HEK293T (cell line): ENCODE data around the gene PPFIA3.
A peak's percentile ranks its signal among the peaks of the same experiment; 100 is the strongest.

ENCODE experiments used
- CTCF ChIA-PET: fragments of 350-600 bp; formaldehyde crosslinking; extraction: SDS; loops from one replicate; lab custom pipeline; 2021; ENCODE audit warnings: antibody characterized with exemption, inconsistent platforms; lab: Yijun Ruan, JAX
- POLR2A ChIA-PET: fragments of 350-600 bp; formaldehyde crosslinking; extraction: SDS; loops from one replicate; lab custom pipeline; 2020; ENCODE audit warnings: antibody characterized with exemption, inconsistent platforms; lab: Yijun Ruan, JAX
- DNase-seq: peaks from one replicate; pipeline ENCODE4 v3.0.0; 2012; ENCODE audit warnings: mixed read lengths; ENCODE audit errors: extremely low spot score
- ARNT ChIP-seq: fragments of 450-650 bp; IDR thresholded peaks from 2 replicates; pipeline ENCODE4 v1.6.1; 2017; ENCODE audit warnings: mild to moderate bottlenecking
- BHLHE40 ChIP-seq: fragments of 450-650 bp; IDR thresholded peaks from 2 replicates; pipeline ENCODE4 v1.6.1; 2016; ENCODE audit warnings: mild to moderate bottlenecking, moderate library complexity, borderline replicate concordance
- CTBP1 ChIP-seq: fragments of 450-650 bp; IDR thresholded peaks from 2 replicates; pipeline ENCODE4 v1.6.1; 2016; ENCODE audit warnings: borderline replicate concordance
- ELF4 ChIP-seq: fragments of 450-650 bp; IDR thresholded peaks from 2 replicates; pipeline ENCODE4 v1.6.1; 2017; ENCODE audit warnings: antibody characterized with exemption
- FOXA1 ChIP-seq: fragments of 450-650 bp; IDR thresholded peaks from 2 replicates; pipeline ENCODE4 v1.6.1; 2016; ENCODE audit warnings: mild to moderate bottlenecking
- FOXK2 ChIP-seq: fragments of 450-650 bp; IDR thresholded peaks from 2 replicates; pipeline ENCODE4 v1.6.1; 2016; ENCODE audit warnings: mild to moderate bottlenecking
- FOXM1 ChIP-seq: fragments of 450-650 bp; IDR thresholded peaks from 2 replicates; pipeline ENCODE4 v1.6.1; 2017; ENCODE audit warnings: mild to moderate bottlenecking, borderline replicate concordance
- HDGF ChIP-seq: fragments of 450-650 bp; IDR thresholded peaks from 2 replicates; pipeline ENCODE4 v1.6.1; 2017; ENCODE audit warnings: antibody characterized with exemption, borderline replicate concordance
- L3MBTL2 ChIP-seq: fragments of 450-650 bp; conservative IDR thresholded peaks from 2 replicates; pipeline ENCODE4 v1.6.1; 2016; ENCODE audit warnings: mild to moderate bottlenecking
- LEF1 ChIP-seq: fragments of 450-650 bp; IDR thresholded peaks from 2 replicates; pipeline ENCODE4 v1.6.1; 2017; ENCODE audit warnings: mild to moderate bottlenecking, borderline replicate concordance
- NFRKB ChIP-seq: fragments of 450-650 bp; IDR thresholded peaks from 2 replicates; pipeline ENCODE4 v1.6.1; 2016; ENCODE audit warnings: mild to moderate bottlenecking, moderate library complexity
- SP1 ChIP-seq: fragments of 450-650 bp; IDR thresholded peaks from 2 replicates; pipeline ENCODE4 v1.6.1; 2017
- SUZ12 ChIP-seq: fragments of 450-650 bp; IDR thresholded peaks from 2 replicates; pipeline ENCODE4 v1.6.1; 2016; ENCODE audit warnings: mild to moderate bottlenecking
- TARDBP ChIP-seq: fragments of 450-650 bp; IDR thresholded peaks from 2 replicates; pipeline ENCODE4 v1.6.1; 2016
- ZNF384 ChIP-seq: fragments of 450-650 bp; IDR thresholded peaks from 2 replicates; pipeline ENCODE4 v1.6.1; 2016
- TF ChIP-seq, protein P1 (sequence below): fragments of 450-650 bp; IDR thresholded peaks from 2 replicates; pipeline ENCODE4 v1.6.1; 2016

PPFIA3 gene

DNA sequence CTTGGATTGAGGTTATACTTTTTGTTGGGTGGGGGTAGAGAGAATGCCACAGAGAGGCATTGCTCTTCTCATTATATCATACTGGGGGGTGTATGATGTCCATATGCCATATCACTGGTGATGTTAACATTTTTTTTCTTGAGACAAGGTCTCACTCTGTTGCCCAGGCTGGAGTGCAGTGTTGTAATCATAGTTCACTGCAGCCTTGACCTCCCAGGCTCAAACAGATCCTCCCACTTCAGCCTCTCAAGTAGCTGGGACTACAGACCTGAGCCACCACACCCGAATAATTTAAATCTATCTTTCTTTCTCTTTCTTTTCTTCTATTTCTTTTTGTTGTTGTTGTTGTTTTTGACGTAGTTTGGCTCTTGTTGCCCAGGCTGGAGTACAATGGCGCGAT is 39.0 kb upstream of the PPFIA3 start:
- ChIA-PET CTCF (no interaction called here), POLR2A (no interaction called here)
- no peak for TF ChIP-seq FOXM1
- no peak for TF ChIP-seq ELF4
- TF ChIP-seq L3MBTL2 = no peak
- no peak for TF ChIP-seq FOXK2
- no peak for TF ChIP-seq TARDBP
- TF ChIP-seq ARNT = no peak
- no peak for TF ChIP-seq BHLHE40
- TF ChIP-seq LEF1 = no peak
- no peak for TF ChIP-seq SP1
- TF ChIP-seq FOXA1 = no peak
- no peak for TF ChIP-seq HDGF
- TF ChIP-seq SUZ12 = no peak
- no peak for TF ChIP-seq CTBP1
- TF ChIP-seq, protein P1, sequence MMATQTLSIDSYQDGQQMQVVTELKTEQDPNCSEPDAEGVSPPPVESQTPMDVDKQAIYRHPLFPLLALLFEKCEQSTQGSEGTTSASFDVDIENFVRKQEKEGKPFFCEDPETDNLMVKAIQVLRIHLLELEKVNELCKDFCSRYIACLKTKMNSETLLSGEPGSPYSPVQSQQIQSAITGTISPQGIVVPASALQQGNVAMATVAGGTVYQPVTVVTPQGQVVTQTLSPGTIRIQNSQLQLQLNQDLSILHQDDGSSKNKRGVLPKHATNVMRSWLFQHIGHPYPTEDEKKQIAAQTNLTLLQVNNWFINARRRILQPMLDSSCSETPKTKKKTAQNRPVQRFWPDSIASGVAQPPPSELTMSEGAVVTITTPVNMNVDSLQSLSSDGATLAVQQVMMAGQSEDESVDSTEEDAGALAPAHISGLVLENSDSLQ = no peak
- DNase-seq = no peak

DNA sequence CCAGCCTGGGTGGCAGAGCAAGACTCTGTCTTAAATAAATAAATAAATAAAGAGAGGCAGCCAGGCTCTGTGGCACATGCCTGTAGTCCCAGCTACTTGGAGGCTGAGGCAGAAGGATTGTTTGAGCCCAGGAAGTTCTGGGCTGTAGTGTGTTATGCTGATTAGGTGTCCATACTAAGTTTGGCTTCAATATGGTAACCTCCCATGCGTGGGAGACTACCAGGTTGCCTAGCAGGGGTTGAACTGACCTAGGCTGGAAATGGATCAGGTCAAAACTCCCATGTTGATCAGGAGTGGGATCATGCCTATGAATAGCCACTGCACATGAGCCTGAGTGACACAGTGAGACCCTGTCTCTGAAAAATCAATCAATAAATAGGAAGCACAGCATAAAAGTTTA is 38.1 kb upstream of the PPFIA3 start:
- ChIA-PET POLR2A (no interaction called here), CTCF (no interaction called here)
- no peak for TF ChIP-seq HDGF
- no peak for TF ChIP-seq FOXA1
- TF ChIP-seq ZNF384 = no peak
- TF ChIP-seq NFRKB = no peak
- no peak for DNase-seq

DNA sequence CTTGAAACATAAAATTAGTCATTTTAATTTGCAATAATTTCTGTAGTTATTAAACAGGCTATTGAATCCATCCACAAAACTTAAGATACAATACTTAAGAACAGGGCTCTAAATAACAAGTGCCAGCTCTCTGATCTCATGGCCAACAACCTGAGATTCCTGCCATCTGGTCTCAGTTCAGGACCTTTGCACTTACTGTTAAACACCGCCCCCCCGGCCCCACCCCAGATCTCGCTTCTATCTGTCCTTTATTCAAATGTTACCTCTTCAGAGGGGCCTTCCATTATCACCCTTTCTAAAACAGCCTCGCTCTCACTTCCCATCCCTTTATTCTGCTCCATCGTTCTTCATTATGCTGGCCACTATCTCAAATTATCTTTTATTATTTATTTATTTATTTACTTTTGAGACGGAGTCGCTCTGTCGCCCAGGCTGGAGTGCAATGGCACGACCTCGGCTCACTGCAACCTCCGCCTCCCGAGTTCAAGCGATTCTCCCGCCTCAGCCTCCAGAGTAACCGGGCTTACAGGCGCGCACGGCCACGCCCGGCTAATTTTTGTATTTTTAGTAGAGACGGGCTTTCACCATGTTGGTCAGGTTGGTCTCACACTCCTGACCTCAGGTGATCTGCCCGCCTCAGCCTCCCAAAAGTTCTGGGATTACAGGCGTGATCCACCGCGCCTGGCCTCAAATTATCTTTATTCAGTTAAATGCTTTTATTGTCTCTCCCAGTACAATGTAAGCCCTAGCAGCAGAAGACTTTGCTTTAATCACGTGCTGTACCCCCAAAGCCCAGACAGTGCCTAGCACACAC is 34.9 kb upstream of the PPFIA3 start:
- DNase-seq = no peak
- ChIA-PET POLR2A (no interaction called here), CTCF (no interaction called here)
- TF ChIP-seq SUZ12 = no peak
- no peak for TF ChIP-seq NFRKB
- TF ChIP-seq CTBP1 = no peak; the same call in 1 of the 2 replicates
- no peak for TF ChIP-seq FOXK2
- TF ChIP-seq ZNF384 = no peak
- no peak for TF ChIP-seq TARDBP
- no peak for TF ChIP-seq ELF4
- TF ChIP-seq FOXM1 = no peak
- no peak for TF ChIP-seq ARNT
- no peak for TF ChIP-seq HDGF
- TF ChIP-seq LEF1 = no peak
- TF ChIP-seq, protein P1 = no peak
- TF ChIP-seq BHLHE40 = no peak
- TF ChIP-seq SP1 = no peak

DNA sequence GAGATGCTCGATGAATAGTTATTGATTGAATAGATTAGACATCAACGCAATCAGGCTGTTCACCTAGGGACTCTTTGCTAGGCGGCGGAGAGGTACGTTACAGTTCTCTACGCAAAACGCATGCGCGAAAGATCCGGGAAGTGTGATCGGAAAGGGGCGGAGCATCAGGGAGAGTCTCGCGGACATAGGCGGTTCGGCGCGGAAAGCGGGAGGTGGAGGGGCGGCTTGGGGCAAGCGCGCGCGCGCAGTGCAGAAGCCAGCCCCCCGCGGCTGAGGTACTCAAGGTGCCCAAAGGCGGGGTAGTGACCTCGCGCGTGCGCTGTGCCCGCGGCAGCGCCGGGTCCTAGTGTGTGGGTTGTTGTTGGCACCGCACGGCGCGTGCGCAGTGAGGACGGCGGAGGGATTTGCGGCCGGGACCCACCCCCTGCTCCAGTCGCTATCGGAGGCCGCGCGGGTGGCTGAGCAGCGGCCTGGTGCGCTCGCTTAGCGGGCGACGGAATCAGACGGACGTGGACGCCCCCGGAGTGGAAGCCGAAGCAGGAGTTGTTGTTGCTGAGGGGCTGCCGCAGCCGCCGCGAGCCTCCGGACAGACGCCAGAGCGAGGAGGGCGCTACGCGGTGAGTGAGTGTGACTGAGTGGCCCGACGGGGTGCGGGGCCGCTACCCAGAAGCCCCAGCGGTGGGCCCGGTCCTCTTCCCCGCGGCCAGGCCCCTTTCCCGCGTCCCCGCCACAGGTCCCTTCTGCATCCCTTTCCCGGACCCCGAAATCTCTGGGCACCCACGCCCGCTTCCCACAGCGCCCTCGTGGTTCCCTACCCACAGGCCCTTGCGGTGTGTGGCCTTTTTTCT is 34.1 kb upstream of the PPFIA3 start, which contains the start of gene SNRNP70:
TSS of gene SNRNP70 (plus strand) at position 432 of the 848 bp plus-strand sequence. CDS start 964 bp downstream, outside the sequence.
- peak; percentile 99 for DNase-seq
- ChIA-PET POLR2A (no interaction called here), CTCF (no interaction called here)
- TF ChIP-seq L3MBTL2 (peak; percentile 54), ARNT (no peak), CTBP1 (0 out of 2 replicates have a peak, but pooled peaks have one; percentile 28), ELF4 (peak; percentile 51; the same call in 1 of the 2 replicates), FOXA1 (no peak), FOXK2 (no peak), TARDBP (no peak)

DNA sequence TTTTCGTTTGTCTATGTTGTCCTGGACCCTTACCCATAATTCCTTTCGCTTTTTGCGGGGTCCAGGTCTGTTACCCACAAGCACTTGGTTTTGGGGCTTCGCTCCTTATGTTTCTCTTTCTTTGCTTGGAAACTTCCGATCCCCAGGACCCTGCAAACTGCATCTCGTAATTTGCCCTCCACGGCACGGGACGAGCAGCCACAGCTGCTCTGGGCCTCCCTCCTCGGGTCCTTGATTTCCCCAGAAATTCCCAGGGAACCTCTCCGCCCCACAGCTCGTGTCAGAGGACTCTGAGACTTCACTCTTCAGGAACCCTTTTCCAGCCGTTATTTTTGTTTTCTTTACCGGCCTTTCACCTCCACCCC is 33.5 kb upstream of the PPFIA3 start:
- POLR2A ChIA-PET = interaction anchor here (0.8 kb wide), 1 partner anchor 12 kb away, joined by 5 read pairs; no protein-coding TSS in a partner anchor
- CTCF ChIA-PET = no interaction called here
- TF ChIP-seq FOXA1 (no peak), CTBP1 (no peak), HDGF (no peak), L3MBTL2 (no peak), ELF4 (no peak), TARDBP (no peak), FOXK2 (no peak), ZNF384 (no peak), SP1 (no peak), NFRKB (no peak), FOXM1 (no peak), SUZ12 (no peak), ARNT (no peak)
- TF ChIP-seq, protein P1 = no peak
- DNase-seq = no peak

DNA sequence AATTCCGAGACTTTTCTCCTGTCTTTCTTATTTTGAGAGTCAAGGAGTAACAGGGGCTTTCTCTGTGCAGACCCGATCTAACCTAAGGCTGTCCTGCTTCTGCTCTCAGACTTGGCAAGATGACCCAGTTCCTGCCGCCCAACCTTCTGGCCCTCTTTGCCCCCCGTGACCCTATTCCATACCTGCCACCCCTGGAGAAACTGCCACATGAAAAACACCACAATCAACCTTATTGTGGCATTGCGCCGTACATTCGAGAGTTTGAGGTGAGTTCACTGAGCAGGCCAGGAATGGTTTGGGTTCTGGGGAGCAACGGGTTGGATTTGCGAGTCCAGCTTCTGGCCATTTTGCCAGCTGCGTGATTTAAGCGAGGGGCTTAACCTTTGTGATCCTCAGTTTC is 33.0 kb upstream of the PPFIA3 start:
- no peak for TF ChIP-seq LEF1
- no peak for TF ChIP-seq CTBP1
- no peak for TF ChIP-seq TARDBP
- no peak for TF ChIP-seq BHLHE40
- no peak for TF ChIP-seq NFRKB
- no peak for TF ChIP-seq ELF4
- ChIA-PET POLR2A (interaction anchor here (0.7 to 0.8 kb wide), 2 partner anchors 12 to 21 kb away, joined by 3 to 5 read pairs; no protein-coding TSS in a partner anchor), CTCF (no interaction called here)
- no peak for DNase-seq
